GM20431 (cell line): ENCODE data around the gene DSCAM.

ENCODE experiments used
- in situ Hi-C: fragments of 300-500 bp; cut with MseI, MboI; formaldehyde crosslinking; loops from one replicate; pipeline ENCODE4 v1.15.0; 2020; ENCODE audit warnings: low sequenced_read_pairs; ENCODE audit not compliant: unreplicated experiment

The DSCAM gene

DNA sequence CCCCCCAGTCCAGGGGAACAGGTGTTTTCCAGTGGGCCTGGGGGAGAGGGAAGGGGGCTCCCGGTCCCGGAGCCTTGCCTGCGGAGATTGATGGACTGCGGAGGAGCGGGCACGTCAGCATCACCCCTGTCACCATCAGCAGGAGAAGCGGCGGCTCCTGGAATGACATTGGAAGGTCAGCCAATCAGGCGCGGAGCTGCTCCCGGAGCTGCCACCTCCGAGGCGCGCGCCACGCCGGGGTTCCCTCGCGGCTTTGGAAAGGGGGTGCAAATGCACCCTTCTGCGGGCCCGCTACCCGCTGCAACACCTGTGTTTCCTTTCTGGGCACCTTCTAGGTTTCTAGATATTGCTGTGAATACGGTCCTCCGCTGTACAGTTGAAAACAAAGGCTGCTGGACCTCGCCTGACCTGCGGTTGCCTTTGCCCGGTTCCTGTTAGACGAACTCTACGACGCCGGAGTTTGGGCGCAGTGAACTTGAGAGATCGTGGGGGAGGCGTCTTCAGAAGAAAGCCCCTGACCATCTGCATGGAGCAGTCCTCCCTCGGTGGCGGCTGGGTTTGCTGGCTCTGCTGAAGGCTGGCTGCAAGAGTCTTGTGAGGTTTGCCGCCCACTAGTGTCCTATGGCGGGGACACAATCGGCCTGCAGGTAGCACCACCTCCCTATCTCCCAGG is 5.3 kb downstream of the DSCAM start:
- in situ Hi-C loops = no loop called here

DNA sequence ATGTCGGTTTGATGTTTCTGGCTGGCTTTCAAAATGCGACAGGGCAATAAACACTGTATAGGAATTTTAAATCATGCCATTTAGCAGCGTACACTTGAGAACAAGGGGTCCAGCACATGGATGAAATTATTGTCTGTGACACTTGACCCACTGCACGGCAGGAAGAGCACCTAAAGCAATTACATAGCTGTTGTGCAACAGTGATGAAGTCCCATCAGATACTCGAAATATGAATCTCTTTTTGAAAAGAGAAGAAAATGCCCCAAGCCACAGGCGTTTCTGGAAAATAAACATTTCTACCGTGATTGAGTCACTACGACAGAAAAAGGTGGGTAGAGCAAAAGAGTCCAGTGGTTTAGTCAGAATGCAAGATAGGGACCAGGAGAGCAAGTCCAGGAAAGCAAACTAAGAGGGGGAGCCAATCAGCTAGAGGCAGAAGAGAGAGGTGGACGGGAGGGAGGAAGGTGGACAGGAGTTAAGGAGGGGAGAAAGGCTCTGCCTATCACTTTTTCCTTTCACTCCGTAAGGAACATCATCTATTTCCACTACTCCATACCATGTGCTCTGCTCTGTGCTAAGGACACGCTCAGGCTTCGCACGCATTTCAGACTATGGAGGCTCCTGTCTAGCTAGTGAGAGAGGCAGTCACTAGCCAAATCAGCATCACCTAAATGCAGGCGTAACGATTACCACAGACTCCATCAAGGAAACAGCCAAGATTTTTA is 6.4 kb downstream of the DSCAM start:
- in situ Hi-C loops = no loop called here

DNA sequence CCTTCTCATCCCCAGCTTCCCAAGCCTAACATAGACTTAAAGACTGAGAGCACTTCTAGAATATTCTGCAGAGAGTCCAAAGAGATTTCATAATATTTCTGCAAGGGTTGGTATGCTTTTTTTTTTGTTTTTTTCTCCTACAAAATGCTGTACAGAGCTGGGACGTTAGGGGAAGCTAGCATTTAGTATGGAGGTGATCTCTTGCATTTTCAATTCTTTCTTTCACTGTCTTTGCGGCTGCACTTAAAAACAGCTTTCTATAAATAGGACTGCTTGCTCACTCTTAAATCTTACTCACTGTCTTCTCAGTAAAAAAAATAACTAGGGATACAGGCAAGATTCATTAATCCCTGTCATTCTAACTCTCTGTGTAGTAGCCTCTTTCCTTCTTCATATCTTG is 7.4 kb downstream of the DSCAM start:
- in situ Hi-C loops = no loop called here

DNA sequence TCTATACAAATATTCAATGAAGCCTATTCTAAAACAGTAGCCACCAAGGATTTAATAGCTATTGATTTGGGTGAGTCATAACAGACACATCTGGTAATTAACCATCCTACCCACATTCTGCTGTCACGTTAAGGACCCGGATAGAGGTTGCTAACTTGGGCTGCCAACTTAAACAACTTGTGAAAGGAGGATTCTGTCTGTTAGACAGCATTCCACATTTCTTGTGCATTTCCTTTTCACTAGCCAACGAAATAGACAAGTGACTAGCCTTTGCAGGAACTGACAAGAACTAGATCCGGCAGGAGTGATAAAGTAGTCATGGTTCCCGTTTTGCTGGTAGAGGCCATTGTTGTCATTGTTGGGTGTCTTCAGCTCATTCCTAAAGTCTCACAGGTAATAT is 9.5 kb downstream of the DSCAM start:
- in situ Hi-C loops = no loop called here

DNA sequence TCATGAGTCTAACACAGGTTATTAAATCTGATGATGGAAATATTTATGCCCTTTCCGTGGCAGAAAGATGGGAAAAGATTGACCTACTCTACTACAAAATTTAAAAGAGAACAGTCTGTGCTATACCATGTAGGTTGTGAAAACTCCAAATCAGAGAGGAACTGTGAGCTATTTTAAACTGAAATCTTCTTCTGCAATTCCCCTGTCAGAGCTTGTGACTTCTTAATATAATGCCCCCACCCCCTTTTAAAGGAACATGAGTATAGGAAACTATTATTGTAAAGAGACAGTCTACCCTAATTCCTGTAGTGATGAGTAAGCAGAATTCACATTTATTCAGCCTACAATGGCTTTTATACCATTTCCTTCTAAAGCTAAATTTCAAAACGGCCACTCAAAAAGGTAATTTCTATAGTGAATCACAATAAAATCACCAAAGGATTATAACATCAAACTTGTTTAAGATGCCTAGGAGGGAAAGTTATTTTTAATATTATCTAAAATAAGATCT is 11.7 kb downstream of the DSCAM start:
- in situ Hi-C loops = no loop called here

DNA sequence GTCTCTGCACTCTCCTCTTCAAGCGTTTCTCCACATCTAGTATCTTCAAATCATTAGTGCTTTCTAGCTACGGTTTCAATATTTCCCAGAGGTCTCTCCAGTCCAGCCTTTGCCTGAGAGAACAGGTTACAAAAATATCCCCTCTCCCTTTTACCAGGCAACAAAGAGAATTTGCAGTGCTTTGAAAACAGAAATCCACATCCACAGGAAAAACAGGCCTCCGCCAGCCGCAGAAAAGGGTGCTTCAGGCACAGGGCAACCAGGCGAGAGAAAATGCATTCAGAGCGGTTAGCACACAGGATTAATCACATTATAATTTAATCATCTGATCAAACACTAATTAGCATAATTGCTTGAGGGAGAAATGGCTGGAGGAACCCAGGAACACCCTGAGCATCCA is 13.8 kb downstream of the DSCAM start:
- in situ Hi-C loops = no loop called here

DNA sequence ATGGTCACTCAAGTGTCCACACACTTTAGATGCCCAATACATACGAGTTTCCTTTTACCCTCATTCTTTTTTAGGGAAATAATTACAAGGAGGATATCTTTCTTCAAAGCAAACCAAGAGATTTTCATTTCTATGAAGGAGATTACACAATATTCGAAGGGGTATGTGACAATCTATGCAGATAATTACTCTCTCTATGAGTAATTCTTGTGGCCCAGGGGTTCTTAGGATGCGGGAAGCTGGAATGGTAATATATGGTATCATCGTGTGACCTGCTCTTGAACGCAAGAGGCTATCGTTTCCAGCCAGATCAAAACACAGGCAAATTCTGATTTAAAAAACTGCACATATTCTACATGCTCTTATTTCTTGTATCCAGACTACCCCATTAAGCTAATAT is 14.6 kb downstream of the DSCAM start:
- in situ Hi-C loops = no loop called here

DNA sequence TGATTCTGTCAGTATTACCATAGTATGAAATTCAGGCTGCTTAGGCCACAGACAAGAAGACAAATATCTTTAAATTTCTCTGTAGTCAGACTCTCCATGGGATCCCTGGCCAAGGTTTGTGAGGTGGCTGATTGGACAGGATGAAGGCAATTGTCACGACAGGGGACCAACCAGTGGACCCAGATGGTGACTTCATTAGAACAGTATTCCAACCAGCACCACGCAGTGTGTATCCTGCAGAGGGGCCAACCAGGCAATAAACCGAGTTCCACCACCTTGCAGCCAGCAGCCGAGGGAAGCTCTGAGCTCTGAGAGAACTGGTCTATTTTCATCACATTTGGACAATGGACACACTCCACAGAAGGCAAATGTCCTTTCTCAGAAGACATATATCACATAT is 16.1 kb downstream of the DSCAM start:
- in situ Hi-C loops = no loop called here

DNA sequence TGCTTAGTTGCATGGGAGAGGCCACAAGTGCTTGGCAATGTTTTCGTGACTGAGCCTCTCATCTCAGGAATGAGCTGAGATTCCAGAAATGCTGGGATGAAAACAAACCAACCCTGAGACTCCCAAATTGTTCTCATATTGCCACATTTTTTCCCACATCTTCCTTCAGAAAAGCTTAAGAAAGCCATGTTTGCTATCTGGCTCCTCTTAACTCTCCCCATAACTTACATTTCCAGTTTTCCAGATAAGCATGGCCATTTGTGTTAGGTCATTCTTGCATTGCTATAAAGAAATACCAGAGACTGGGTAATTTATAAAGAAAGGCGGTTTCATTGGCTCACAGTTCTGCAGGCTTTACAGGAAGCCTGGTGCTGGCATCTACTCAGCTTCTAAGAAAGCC is 17.2 kb downstream of the DSCAM start:
- in situ Hi-C loops = no loop called here

DNA sequence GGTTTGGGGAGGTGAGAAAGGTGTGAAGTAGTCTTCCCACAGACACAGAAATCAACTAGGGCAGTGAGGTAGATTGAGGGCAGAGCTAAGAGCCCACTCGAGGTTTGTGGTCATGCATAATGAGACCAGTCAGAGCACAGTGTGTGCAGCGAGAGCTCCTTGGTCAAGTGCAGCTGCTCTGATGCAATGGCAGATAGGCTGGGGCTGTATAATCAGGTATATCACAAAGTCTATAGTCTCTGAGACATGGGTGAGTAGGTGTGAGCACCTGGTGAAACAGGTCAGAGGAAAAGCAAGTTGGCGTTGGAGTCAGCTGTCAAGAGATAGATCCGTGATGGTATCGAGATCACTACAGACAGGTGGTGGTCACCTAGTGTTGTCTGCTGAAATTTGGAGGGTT is 17.6 kb downstream of the DSCAM start:
- in situ Hi-C loops = no loop called here

DNA sequence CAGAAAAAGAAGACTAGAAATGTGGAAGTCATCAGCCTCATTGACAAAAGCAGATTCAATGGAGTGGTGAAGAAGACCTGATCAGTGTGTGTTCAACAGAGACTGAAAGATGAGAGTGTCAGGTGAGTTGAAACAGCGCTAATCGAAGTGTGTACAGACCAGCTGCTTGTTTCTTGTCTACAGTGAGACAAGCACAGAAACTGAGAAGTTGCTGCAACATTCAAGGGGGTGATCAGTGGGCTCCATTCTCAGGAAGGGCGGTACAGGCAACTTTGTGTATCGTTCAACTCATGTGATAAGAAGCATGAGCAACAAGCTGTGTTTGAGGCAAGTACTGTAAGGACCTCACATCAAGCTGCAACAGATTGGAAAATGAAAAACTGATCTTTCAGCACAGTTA is 19.4 kb downstream of the DSCAM start:
- in situ Hi-C loops = no loop called here

DNA sequence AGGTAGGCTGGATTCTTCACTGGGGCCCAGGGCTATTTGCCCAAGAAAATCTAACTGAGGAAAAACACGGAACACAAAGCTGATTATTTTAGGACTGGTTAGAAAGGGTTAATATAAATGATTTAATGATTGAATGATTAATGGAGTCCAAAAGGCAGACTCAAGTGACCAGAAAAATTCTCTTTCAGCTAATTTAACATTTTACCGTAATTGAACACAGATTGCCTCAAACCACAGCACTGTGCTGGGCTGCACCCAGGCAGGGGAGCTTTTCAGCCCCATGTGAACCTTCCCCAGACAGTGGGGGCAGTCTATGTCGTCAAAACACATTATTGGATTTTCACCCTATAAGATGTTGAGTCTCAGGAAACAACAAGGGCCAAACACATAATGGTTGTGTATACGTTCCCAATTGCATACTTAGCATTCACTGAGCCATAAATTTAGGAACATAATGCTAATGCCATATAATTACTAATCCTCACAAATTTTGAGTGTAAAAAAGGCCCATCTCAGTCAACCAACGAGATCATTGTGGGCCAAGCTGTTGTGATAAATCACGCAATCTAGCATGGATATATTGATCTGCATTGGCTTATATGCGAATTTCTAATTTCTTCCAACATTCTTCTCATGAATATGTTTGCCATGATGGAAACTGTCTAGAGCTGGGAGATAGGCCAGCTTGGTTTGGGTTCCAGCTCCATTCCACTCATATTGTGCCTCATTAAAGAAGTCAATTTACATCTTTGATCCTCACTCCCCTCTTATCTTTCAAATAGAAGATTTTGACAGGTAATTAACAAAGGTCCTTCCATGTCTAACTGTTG is 27.7 kb downstream of the DSCAM start:
- in situ Hi-C loops = no loop called here

DNA sequence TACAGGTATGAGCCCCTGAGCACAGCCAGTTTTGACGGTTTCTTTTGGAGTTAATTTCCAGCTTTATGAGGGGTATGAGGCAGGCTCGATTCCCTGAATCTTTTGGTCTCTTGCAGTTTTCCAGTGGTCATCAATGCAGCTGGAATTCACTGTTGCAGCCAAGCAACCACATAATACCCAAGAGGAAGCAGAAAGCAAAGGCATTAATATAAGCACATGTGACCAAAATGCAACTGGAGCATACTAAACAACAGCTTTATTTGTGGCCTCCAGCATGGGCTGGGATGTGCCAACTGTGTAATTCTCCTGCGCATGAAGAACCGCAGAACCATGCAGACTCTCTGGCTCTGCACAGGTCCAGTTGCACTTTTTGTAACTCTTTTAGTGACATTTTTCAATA is 33.0 kb downstream of the DSCAM start:
- in situ Hi-C loops = no loop called here

DNA sequence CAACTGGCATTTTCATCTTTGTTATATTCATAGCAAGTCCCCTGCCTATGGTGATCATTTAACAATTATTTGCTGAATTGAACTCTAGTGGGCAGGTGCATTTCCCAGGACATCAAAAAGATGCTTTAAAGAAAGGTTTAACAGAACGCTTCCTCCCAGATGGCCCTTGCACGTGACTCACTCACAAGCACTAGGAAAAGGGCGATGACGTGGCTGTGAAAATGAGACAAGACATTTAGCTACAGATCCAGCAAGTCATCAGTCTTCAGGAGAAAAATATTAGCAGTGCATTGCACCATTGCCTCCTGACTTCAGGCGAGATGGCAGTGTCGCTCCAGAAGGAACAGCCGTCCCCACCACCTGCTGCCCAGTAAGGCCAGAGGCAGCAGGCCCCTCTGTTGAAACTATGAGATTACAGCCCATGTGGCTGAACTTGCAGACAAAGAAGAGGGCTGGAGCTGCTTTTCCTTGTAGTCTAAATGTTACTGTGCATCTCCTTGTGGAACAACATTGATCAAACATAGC is 37.2 kb downstream of the DSCAM start:
- in situ Hi-C loops = no loop called here

DNA sequence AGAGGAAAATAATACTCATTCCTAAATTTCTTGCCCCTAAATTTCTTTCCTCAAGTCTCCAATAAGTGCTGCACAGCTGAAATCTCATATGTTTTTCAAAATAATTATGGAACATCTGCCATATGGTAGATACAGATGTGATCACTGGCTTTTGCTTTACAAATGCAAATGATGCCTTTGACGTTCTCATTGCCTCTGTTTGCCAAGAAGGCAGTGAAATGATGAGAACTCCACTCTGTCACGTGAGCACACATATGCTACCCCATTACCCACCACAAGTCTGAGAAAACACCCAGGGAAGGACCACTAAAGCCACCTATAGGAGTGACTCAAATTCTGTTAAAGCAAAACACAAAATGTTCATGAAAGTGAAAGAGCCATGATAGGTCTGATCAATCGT is 43.9 kb downstream of the DSCAM start:
- in situ Hi-C loops = no loop called here

DNA sequence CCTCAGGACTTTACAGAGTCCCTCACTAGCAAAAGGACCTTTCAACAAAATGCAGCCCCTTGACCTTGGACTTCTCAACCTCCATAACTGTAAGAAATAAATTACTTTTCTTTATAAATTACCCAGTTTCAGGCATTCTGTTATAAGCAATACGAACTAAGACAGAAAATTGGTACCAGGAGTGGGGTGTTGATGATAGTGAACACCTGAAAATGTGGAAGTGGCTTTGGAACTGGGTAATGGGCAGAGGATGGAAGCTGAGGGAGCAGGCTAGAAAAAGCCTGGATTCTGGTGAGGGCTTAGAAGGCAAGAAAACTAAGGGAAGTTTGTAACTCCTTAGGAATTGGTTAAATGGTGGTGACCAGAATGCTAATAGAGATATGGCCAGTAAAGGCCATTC is 46.8 kb downstream of the DSCAM start:
- in situ Hi-C loops = no loop called here

DNA sequence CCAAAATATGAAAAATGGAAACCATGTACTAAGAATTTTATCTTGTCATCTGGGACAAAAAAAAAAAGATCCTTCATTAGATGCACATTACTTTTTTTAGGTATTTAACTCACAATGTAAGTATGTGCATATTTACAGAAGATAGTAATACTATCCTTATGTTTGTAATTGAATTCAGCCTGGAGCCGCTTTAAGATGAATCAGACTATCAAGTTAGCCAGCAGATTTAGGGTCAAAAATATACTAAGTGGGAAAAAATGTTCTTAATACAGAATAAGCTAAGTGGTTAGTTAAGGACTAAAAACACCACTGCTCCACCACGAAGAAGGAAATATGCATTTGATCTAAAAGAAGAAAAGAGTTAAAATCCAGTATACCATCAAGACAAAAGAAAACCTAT is 49.1 kb downstream of the DSCAM start:
- in situ Hi-C loops = no loop called here

DNA sequence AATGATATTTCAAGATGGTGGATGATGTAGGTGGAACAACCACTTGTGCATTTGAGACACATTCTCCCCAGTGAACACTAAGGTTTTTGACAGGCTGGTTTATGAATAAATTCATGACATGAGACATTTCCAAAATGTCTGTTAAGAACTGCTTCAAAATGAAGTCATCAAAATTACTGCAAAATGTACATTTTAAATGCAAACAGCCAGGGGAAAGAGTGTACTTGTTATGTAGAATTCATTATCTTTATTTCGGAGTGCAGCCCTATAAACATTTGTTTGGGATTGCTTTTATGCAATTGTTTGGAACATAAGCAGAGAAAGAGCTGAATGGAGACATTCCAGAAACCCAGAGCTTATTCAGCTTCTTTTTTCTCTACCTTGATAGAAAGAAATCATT is 49.5 kb downstream of the DSCAM start:
- in situ Hi-C loops = no loop called here

DNA sequence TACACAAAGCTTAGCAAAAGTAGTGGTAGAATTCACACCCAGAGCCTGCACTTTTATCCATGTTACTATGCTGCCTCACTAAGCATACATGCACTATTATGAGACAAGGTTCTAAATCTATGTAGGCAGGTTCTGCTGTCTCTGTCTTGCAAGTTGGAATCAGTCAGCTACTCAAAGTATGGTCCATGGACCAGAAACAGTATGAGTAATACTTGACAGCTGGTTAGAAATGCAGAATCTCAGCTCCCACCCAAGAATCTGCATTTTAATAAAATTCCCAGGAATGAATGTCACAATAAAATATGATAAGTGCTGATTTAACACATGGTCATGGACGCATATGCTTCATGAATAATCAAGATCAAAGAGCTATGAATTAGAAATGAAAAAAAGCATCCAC is 50.5 kb downstream of the DSCAM start:
- in situ Hi-C loops = no loop called here

DNA sequence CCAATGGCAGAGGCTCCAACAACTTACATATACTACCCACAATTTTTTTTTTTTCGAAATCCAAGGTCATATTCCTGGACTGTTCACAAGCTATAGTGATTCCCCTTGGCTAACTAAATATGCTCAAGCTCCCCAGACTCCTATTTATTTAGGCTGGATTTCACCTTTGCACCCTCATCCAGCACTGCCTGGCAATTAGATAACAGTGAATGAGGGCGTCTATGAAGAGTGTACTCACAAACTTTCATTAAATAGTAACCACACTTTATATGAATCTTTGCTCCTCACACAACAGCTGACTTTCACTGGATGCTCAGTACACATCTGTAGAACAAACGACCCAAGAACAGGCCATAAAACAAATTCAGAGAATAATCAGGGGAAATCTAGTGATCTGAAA is 51.6 kb downstream of the DSCAM start:
- in situ Hi-C loops = no loop called here
